Measurements from ENCODE around the gene APCDD1.

- TF ChIP-seq CEBPB (IDR thresholded peaks at IDR 0.05), result no peak
- TF ChIP-seq USF1 (IDR thresholded peaks at IDR 0.05), result no peak
- no peak for TF ChIP-seq EP300 (IDR thresholded peaks at IDR 0.05; ENCODE audit: borderline replicate concordance)
- TF ChIP-seq TAF1 (IDR thresholded peaks at IDR 0.05; ENCODE audit: low read depth), result no peak
- no peak for TF ChIP-seq MAX (IDR thresholded peaks at IDR 0.05)
- TF ChIP-seq FOXM1 (IDR thresholded peaks at IDR 0.05; ENCODE audit: borderline replicate concordance, low read depth), result no peak
- TF ChIP-seq RAD21 (IDR thresholded peaks at IDR 0.05; ENCODE audit: low read depth), result no peak
- no peak for TF ChIP-seq NFIC (IDR thresholded peaks at IDR 0.05)
These were observed 484 bp downstream of the APCDD1 start for GRCh38 chr18:10454681-10455557.

Measured in Ishikawa (cell line).